T-cell (primary cell): Measurements from ENCODE around the gene ADARB2. TPM values are rescaled to one million over a fixed set of nuclear protein-coding genes. Genes with fewer than 3 reads are reported as not detected.

Experiments used
- ATAC-seq, 4 experiments: fragments of 200-7000 bp in 3 of 4; fragments of 150-1000 bp in 1 of 4; cut with Tn5 transposase; replicated peaks in 1 of 4; 1 replicate in 3 of 4; 2 replicates in 1 of 4; pipeline ENCODE4 v1.10.0; 2021; ENCODE audit warnings: moderate library complexity in 3 of 4, mild to moderate bottlenecking in 2 of 4, moderate number of reproducible peaks in 1 of 4
- CTCF ChIA-PET, 2 donors: fragments of 300-600 bp; sonication (Branson Sonifier 250); formaldehyde crosslinking; loops; one replicate each; lab custom pipeline; 2022; ENCODE audit warnings: antibody characterized with exemption in 2 of 2; lab: Charles Lee
- POLR2A ChIA-PET, 2 donors: fragments of 300-600 bp; sonication (Branson Sonifier 250); formaldehyde crosslinking; loops; one replicate each; lab custom pipeline; 2022; ENCODE audit warnings: antibody characterized with exemption in 2 of 2; lab: Charles Lee
- DNase-seq, 35 experiments: peaks; one replicate each; pipeline versions ENCODE4 v3.0.0 to v3.0.0-alpha.2; 2013 to 2023
- H3K27ac ChIP-seq: one replicate; pipeline ENCODE4 v1.5.1; 2013; ENCODE audit warnings: low read length
- H3K27me3 ChIP-seq, 2 experiments: replicated peaks in 1 of 2; 1 replicate in 1 of 2; 2 replicates in 1 of 2; pipeline versions ENCODE4 v1.6.1 to v1.7.0; 2013; ENCODE audit warnings: low read length in 1 of 2, mixed read lengths in 1 of 2; ENCODE audit not compliant: control insufficient read depth in 2 of 2, insufficient read depth in 2 of 2; ENCODE audit errors: extremely low read depth in 1 of 2
- H3K36me3 ChIP-seq, 2 donors: 1 replicate in 1 of 2; 2 replicates in 1 of 2; pipeline versions ENCODE4 v1.6.1 to v1.7.0; 2013; ENCODE audit warnings: low read length in 1 of 2; ENCODE audit not compliant: control insufficient read depth in 2 of 2, insufficient read depth in 1 of 2; ENCODE audit errors: extremely low read depth in 1 of 2
- H3K4me1 ChIP-seq, 2 experiments: 1 replicate in 1 of 2; 2 replicates in 1 of 2; pipeline versions ENCODE4 v1.6.1 to v1.7.0; 2013; ENCODE audit warnings: low read length in 2 of 2, mixed read lengths in 1 of 2; ENCODE audit not compliant: insufficient read depth in 2 of 2, control insufficient read depth in 1 of 2; ENCODE audit errors: extremely low read depth in 1 of 2
- H3K4me3 ChIP-seq, 2 donors: 1 replicate in 1 of 2; 2 replicates in 1 of 2; pipeline versions ENCODE4 v1.5.1 to v1.7.0; 2013; ENCODE audit warnings: mild to moderate bottlenecking in 2 of 2, low read length in 1 of 2, moderate library complexity in 1 of 2; ENCODE audit not compliant: control insufficient read depth in 1 of 2; ENCODE audit errors: extremely low read depth in 1 of 2
- H3K9me3 ChIP-seq: 2 replicates; pipeline ENCODE4 v1.7.0; 2013
- H3K27ac Mint-ChIP-seq, 2 donors: one replicate each; pipeline ENCODE4 v1.8.0; 2020 to 2021; ENCODE audit warnings: mild to moderate bottlenecking in 2 of 2, mixed read lengths in 2 of 2
- H3K27me3 Mint-ChIP-seq, 2 donors: one replicate each; pipeline ENCODE4 v1.8.0; 2021 to 2022; ENCODE audit warnings: mixed read lengths in 2 of 2
- H3K36me3 Mint-ChIP-seq: one replicate; pipeline ENCODE4 v1.8.0; 2021; ENCODE audit warnings: mixed read lengths
- H3K4me1 Mint-ChIP-seq, 3 donors: one replicate each; pipeline ENCODE4 v1.8.0; 2020 to 2022; ENCODE audit warnings: mixed read lengths in 3 of 3, mild to moderate bottlenecking in 1 of 3
- H3K4me3 Mint-ChIP-seq, 3 donors: one replicate each; pipeline ENCODE4 v1.8.0; 2020 to 2022; ENCODE audit warnings: mild to moderate bottlenecking in 3 of 3, mixed read lengths in 3 of 3, moderate library complexity in 3 of 3
- H3K9me3 Mint-ChIP-seq, 3 donors: one replicate each; pipeline ENCODE4 v1.8.0; 2020 to 2022; ENCODE audit warnings: mixed read lengths in 3 of 3
- WGBS: methylation state at CpG from one replicate; pipeline ENCODE4 v1.1.5; 2013; ENCODE audit warnings: missing lambda C conversion rate; ENCODE audit not compliant: insufficient coverage; 5-methylcytosine and 5-hydroxymethylcytosine counted together
- total RNA-seq, 35 experiments: library from RNA in 6 of 35; stranded (reverse) in 6 of 35; fragments of 120-200 nt in 1 of 35; gene quantifications; one replicate each; pipeline versions ENCODE4 v1.2.1 to v1.2.4 and lab custom pipeline; 2013 to 2026

Gene ADARB2
- total RNA-seq, 5 donors from 2014 or later (not counting 1 experiment from before 2014, with no cell fraction given) = 0.07 to 4.0 (median 0.41) TPM

GRCh38 chr10:1733720-1734119 lies 3.6 kb downstream of the ADARB2 start:
- no peaks in the 10 kb centered on the region for H3K36me3 ChIP-seq
- ATAC-seq = no peak
- Mint-ChIP-seq H3K27ac (no peak overlapping the region), H3K4me1 (peaks cover 0 to 22% (median 9%) of the 10 kb centered on the region in 3 donors), H3K36me3 (no peaks in the 10 kb centered on the region), H3K27me3 (peaks cover 57 to 77% of the 10 kb centered on the region in 2 donors), H3K4me3 (no peak overlapping the region), H3K9me3 (no peaks in the 10 kb centered on the region)
- ChIA-PET POLR2A (no interaction called here), CTCF (no interaction called here)
- no CpG with 5 or more reads among the region's 8 CpGs for WGBS
- no peak overlapping the region for H3K4me3 ChIP-seq
- peaks cover 0 to 16% of the 10 kb centered on the region in 2 experiments for H3K4me1 ChIP-seq
- no peak for DNase-seq
- peaks cover 15 to 29% of the 10 kb centered on the region in 2 experiments for H3K27me3 ChIP-seq
- H3K27ac ChIP-seq = no peak overlapping the region
- no peaks in the 10 kb centered on the region for H3K9me3 ChIP-seq

DNA sequence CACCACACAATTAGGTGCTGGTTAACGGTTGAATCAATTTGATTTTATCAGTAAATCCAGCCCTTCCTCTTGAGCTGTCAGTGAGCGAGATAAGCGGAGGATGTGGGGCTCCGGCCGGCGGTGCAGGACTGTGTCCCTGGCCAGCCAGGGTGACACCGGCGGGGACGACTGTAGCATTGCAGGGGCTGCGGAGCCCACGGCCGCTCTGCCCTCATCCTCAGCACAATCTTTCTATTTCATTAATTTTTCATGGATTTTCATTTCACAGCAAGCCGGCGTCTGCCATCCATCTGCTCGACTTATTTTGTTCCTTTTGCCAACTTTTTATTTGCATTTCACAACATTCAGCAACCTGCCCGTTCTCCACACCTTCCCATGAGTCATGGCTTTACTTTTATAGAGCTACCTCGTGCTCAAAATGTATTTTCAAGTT lies 4.7 kb downstream of the ADARB2 start:
- H3K4me3 ChIP-seq = no peak overlapping the region

GRCh38 chr10:1731592-1731991 lies 5.7 kb downstream of the ADARB2 start:
- Mint-ChIP-seq H3K27ac (no peak overlapping the region), H3K36me3 (no peaks in the 10 kb centered on the region), H3K4me3 (no peak overlapping the region), H3K9me3 (no peaks in the 10 kb centered on the region), H3K4me1 (peaks cover 0 to 12% (median 5%) of the 10 kb centered on the region in 3 donors), H3K27me3 (peaks cover 47 to 69% of the 10 kb centered on the region in 2 donors)
- H3K27me3 ChIP-seq = peaks cover 12 to 18% of the 10 kb centered on the region in 2 experiments
- H3K4me1 ChIP-seq = peaks cover 0 to 5% of the 10 kb centered on the region in 2 experiments
- H3K4me3 ChIP-seq = no peak overlapping the region
- ChIA-PET POLR2A (no interaction called here), CTCF (no interaction called here)
- DNase-seq (no peak), ATAC-seq (no peak)
- no peak overlapping the region for H3K27ac ChIP-seq
- H3K9me3 ChIP-seq = no peaks in the 10 kb centered on the region
- H3K36me3 ChIP-seq = no peaks in the 10 kb centered on the region
- no CpG with 5 or more reads among the region's 6 CpGs for WGBS

More for the DNA sequence above, 4.7 kb downstream of the ADARB2 start:
- CTCF ChIA-PET = no interaction called here
- no peaks in the 10 kb centered on the region for H3K36me3 Mint-ChIP-seq
- peaks cover 0 to 15% of the 10 kb centered on the region in 2 experiments for H3K4me1 ChIP-seq
- H3K9me3 Mint-ChIP-seq = no peaks in the 10 kb centered on the region
- peaks cover 12 to 26% of the 10 kb centered on the region in 2 experiments for H3K27me3 ChIP-seq
- WGBS = 34% methylated on average over 17 of the region's 17 CpGs
- H3K9me3 ChIP-seq = no peaks in the 10 kb centered on the region
- ATAC-seq (no peak), DNase-seq (no peak)
- POLR2A ChIA-PET = interaction anchor here in 1 of 2 donors (0.7 kb wide), 1 partner anchor 563 kb away, joined by 3 read pairs; no protein-coding TSS in a partner anchor
- H3K36me3 ChIP-seq = no peaks in the 10 kb centered on the region
- no peak overlapping the region for H3K27ac Mint-ChIP-seq
- no peak overlapping the region for H3K4me3 Mint-ChIP-seq
- H3K27ac ChIP-seq = no peak overlapping the region
- peaks cover 49 to 69% of the 10 kb centered on the region in 2 donors for H3K27me3 Mint-ChIP-seq
- peaks cover 0 to 16% (median 5%) of the 10 kb centered on the region in 3 donors for H3K4me1 Mint-ChIP-seq

GRCh38 chr10:1729751-1730150 lies 7.6 kb downstream of the ADARB2 start:
- DNase-seq = no peak
- no CpG with 5 or more reads among the region's 3 CpGs for WGBS
- Mint-ChIP-seq H3K4me1 (no peaks in the 10 kb centered on the region), H3K27ac (no peak overlapping the region), H3K4me3 (no peak overlapping the region), H3K27me3 (peaks cover 32 to 63% of the 10 kb centered on the region in 2 donors), H3K36me3 (no peaks in the 10 kb centered on the region), H3K9me3 (no peaks in the 10 kb centered on the region)
- Histone ChIP-seq H3K36me3 (no peaks in the 10 kb centered on the region), H3K4me3 (no peak overlapping the region), H3K4me1 (no peaks in the 10 kb centered on the region), H3K9me3 (no peaks in the 10 kb centered on the region), H3K27me3 (peaks cover 7 to 14% of the 10 kb centered on the region in 2 experiments), H3K27ac (no peak overlapping the region)
- ChIA-PET POLR2A (no interaction called here), CTCF (no interaction called here)
- ATAC-seq = no peak

DNA sequence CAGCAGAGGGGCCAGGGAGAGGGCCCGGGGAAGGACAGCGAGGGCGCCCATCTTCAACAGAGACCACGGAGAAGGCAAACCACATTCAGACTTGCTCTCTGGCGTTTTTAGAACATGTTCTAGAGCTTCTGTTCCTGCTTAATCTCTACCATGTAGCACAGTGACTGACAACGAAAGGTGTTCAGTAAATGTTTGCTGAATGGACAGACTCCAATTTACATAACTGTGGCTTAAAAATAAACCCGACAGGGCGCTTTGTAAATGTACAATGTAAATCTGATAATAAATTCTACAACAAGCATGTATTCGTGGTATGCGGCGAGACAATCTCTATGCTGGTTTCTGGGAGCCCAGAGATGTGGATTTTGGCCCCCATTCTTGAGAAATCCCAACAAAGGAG lies 10.5 kb downstream of the ADARB2 start:
- ChIA-PET CTCF (no interaction called here), POLR2A (no interaction called here)
- WGBS = 83% methylated on average over 4 of the region's 11 CpGs

GRCh38 chr10:1724921-1725488 lies 12.3 kb downstream of the ADARB2 start:
- no peaks in the 10 kb centered on the region for H3K4me1 Mint-ChIP-seq
- peaks cover 2 to 8% of the 10 kb centered on the region in 2 experiments for H3K27me3 ChIP-seq
- DNase-seq (no peak), ATAC-seq (no peak)
- no peaks in the 10 kb centered on the region for H3K4me1 ChIP-seq
- POLR2A ChIA-PET = no interaction called here
- no peak overlapping the region for H3K4me3 Mint-ChIP-seq
- no peaks in the 10 kb centered on the region for H3K36me3 ChIP-seq
- CTCF ChIA-PET = no interaction called here
- no peaks in the 10 kb centered on the region for H3K9me3 ChIP-seq
- no peak overlapping the region for H3K27ac Mint-ChIP-seq
- H3K9me3 Mint-ChIP-seq = no peaks in the 10 kb centered on the region
- no peak overlapping the region for H3K27ac ChIP-seq
- WGBS = 95% methylated on average over 7 of the region's 15 CpGs
- peaks cover 20 to 43% of the 10 kb centered on the region in 2 donors for H3K27me3 Mint-ChIP-seq
- H3K4me3 ChIP-seq = no peak overlapping the region
- no peaks in the 10 kb centered on the region for H3K36me3 Mint-ChIP-seq

More for the DNA sequence above, 10.5 kb downstream of the ADARB2 start:
- Histone ChIP-seq H3K4me1 (no peaks in the 10 kb centered on the region), H3K4me3 (no peak overlapping the region), H3K27ac (no peak overlapping the region), H3K9me3 (no peaks in the 10 kb centered on the region), H3K36me3 (no peaks in the 10 kb centered on the region), H3K27me3 (peaks cover 4 to 10% of the 10 kb centered on the region in 2 experiments)
- Mint-ChIP-seq H3K27ac (no peak overlapping the region), H3K27me3 (peaks cover 27 to 55% of the 10 kb centered on the region in 2 donors), H3K4me1 (no peaks in the 10 kb centered on the region), H3K36me3 (no peaks in the 10 kb centered on the region), H3K9me3 (no peaks in the 10 kb centered on the region), H3K4me3 (no peak overlapping the region)
- DNase-seq (no peak), ATAC-seq (no peak)
